Endothelial cell (in vitro differentiated cells): ENCODE measurements around the gene WDFY2. TPM values are rescaled to one million over a fixed set of nuclear protein-coding genes. Genes with fewer than 3 reads are reported as not detected.

Experiments
- DNase-seq: peaks from one replicate; pipeline ENCODE4 v3.0.0; 2021; ENCODE audit warnings: low spot score
- H3K27ac Mint-ChIP-seq: one replicate; pipeline ENCODE4 v1.8.0; 2021; ENCODE audit warnings: mixed read lengths, inconsistent platforms; ENCODE audit not compliant: unreplicated experiment
- H3K27me3 Mint-ChIP-seq: one replicate; pipeline ENCODE4 v1.8.0; 2021; ENCODE audit warnings: mild to moderate bottlenecking, moderate library complexity, mixed read lengths, inconsistent platforms; ENCODE audit not compliant: unreplicated experiment
- H3K36me3 Mint-ChIP-seq: one replicate; pipeline ENCODE4 v1.8.0; 2021; ENCODE audit warnings: mild to moderate bottlenecking, low read depth, mixed read lengths, inconsistent platforms; ENCODE audit not compliant: unreplicated experiment
- H3K4me1 Mint-ChIP-seq: one replicate; pipeline ENCODE4 v1.8.0; 2021; ENCODE audit warnings: mild to moderate bottlenecking, mixed read lengths, inconsistent platforms; ENCODE audit not compliant: unreplicated experiment
- H3K4me3 Mint-ChIP-seq: one replicate; pipeline ENCODE4 v1.8.0; 2021; ENCODE audit warnings: mild to moderate bottlenecking, mixed read lengths, inconsistent platforms; ENCODE audit not compliant: unreplicated experiment
- H3K9me3 Mint-ChIP-seq: one replicate; pipeline ENCODE4 v1.8.0; 2021; ENCODE audit warnings: mixed read lengths, inconsistent platforms; ENCODE audit not compliant: unreplicated experiment
- total RNA-seq: library from RNA; stranded (reverse); fragmentation: NEBNext Ultra II Directional; extraction: Animal tissue kit (Norgen Biotek cat#: 25700); gene quantifications from one replicate; pipeline ENCODE4 v1.2.1, GENCODE V29; 2021; ENCODE audit not compliant: unreplicated experiment
- TF ChIP-seq, protein P1 (sequence below): fragments of 200-600 bp; sonication (generic); IDR thresholded peaks from one replicate; pipeline ENCODE4 v1.5.0; 2021; ENCODE audit warnings: antibody characterized with exemption; ENCODE audit not compliant: unreplicated experiment

The WDFY2 gene
- total RNA-seq, 1 donor from 2014 or later, result 22.7 TPM

DNA sequence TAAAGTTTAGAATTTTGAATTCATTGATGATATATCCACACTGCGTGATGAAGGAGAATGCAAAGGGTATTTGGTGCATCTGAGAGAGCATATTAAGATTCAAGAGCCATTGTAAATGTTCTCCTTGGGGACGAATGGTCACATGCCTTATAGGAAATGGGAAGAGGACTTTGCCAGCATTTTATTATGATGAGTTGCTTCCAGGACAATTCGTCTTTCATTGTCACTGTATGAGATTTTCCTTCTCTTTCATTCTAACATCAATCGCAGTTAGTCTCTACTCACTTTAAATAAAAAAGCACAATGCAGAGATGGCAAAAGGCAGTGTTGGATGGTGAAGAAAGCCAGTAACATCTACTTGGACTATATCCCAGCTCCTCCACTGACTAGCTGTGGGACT lies 21.4 kb downstream of the WDFY2 start:
- TF ChIP-seq, protein P1, sequence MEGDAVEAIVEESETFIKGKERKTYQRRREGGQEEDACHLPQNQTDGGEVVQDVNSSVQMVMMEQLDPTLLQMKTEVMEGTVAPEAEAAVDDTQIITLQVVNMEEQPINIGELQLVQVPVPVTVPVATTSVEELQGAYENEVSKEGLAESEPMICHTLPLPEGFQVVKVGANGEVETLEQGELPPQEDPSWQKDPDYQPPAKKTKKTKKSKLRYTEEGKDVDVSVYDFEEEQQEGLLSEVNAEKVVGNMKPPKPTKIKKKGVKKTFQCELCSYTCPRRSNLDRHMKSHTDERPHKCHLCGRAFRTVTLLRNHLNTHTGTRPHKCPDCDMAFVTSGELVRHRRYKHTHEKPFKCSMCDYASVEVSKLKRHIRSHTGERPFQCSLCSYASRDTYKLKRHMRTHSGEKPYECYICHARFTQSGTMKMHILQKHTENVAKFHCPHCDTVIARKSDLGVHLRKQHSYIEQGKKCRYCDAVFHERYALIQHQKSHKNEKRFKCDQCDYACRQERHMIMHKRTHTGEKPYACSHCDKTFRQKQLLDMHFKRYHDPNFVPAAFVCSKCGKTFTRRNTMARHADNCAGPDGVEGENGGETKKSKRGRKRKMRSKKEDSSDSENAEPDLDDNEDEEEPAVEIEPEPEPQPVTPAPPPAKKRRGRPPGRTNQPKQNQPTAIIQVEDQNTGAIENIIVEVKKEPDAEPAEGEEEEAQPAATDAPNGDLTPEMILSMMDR, result no peak
- no peak overlapping the region for H3K27ac Mint-ChIP-seq

DNA sequence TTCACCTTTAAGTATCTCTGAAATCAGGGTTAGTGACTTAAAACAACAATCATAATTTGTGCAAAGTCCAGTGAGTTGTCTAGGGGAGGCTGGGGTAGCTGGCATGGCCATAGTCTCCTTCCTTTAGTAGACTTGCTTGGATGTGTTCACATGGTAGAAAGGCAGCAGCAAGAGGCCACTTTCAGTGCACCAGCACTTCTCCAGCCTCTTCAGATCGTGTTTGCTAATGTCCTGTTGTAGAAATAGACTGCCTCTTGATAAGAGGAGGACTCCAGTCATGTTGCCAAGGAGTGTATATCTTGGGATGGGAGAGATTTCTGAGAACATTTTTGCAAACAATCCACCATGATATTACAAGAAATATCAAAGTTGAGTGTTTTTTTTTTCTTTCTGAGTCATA lies 22.9 kb downstream of the WDFY2 start:
- H3K4me3 Mint-ChIP-seq, result no peak overlapping the region
- TF ChIP-seq, protein P1, result no peak
- H3K9me3 Mint-ChIP-seq, result no peaks in the 10 kb centered on the region
- H3K27ac Mint-ChIP-seq, result no peak overlapping the region
- H3K27me3 Mint-ChIP-seq, result peaks cover 1% of the 10 kb centered on the region
- H3K4me1 Mint-ChIP-seq, result peaks cover 20% of the 10 kb centered on the region
- DNase-seq, result no peak
- H3K36me3 Mint-ChIP-seq, result no peaks in the 10 kb centered on the region

More for the DNA sequence above, 21.4 kb downstream of the WDFY2 start:
- Mint-ChIP-seq H3K27me3 (peaks cover 1% of the 10 kb centered on the region), H3K4me1 (peaks cover 14% of the 10 kb centered on the region), H3K9me3 (no peaks in the 10 kb centered on the region), H3K4me3 (no peak overlapping the region), H3K36me3 (no peaks in the 10 kb centered on the region)
- DNase-seq, result no peak

DNA sequence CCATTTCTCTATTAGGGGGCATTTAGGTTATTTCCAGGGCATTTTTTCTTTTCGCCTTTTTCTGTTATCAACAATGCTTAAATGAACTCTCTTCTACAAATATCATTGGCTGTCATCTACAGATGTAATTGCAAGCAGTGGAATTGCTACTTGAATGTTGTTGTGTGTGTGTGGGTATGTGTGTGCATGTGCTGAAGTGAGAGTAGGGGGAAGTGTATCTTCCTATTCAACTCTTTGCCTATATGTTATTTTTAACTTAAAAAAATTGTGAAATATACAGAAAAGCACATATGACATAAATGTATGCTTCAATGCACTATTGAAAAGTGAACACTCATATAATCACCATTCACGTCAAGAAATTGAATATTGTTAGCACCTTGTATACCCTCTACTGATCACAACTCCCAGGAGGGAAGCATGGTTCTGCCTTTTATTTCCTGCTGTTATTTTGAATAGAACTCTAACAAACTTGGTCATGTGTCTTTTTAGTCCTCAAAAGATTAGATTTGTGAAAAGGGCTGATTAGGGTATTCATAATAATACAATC lies 24.7 kb downstream of the WDFY2 start:
- Mint-ChIP-seq H3K4me3 (no peak overlapping the region), H3K27ac (no peak overlapping the region), H3K36me3 (peaks cover 4% of the 10 kb centered on the region), H3K9me3 (no peaks in the 10 kb centered on the region), H3K4me1 (peaks cover 32% of the 10 kb centered on the region), H3K27me3 (peaks cover 5% of the 10 kb centered on the region)
- TF ChIP-seq, protein P1, result no peak
- DNase-seq, result no peak

DNA sequence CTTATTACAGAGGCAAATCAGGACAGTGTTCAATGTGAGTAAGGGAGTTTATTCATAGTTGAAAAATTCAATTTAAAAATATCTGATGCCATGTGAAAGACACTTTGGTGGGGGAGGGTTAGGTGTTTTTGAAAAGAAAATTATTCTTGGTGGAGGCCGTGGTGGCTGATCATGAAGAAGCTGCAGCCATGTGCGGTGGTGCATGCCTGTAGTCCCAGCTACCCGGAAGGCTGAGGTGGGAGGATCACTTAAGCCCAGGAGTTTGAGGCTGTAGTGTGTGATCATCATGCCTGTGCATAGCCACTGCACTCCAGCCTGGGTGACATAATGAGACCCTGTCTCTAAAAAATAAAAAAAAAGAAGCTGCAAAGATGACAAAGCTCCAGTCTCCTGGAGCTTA lies 28.6 kb downstream of the WDFY2 start:
- H3K9me3 Mint-ChIP-seq, result no peaks in the 10 kb centered on the region
- peak overlapping the region; percentile 83 for H3K27ac Mint-ChIP-seq
- DNase-seq, result no peak
- peaks cover 6% of the 10 kb centered on the region for H3K27me3 Mint-ChIP-seq
- peaks cover 37% of the 10 kb centered on the region for H3K4me1 Mint-ChIP-seq
- H3K4me3 Mint-ChIP-seq, result no peak overlapping the region
- TF ChIP-seq, protein P1, result no peak
- peaks cover 4% of the 10 kb centered on the region for H3K36me3 Mint-ChIP-seq

- no peak overlapping the region for H3K27ac Mint-ChIP-seq
- peak overlapping the region; percentile 35 for H3K4me3 Mint-ChIP-seq
- H3K27me3 Mint-ChIP-seq, result peaks cover 6% of the 10 kb centered on the region
- H3K36me3 Mint-ChIP-seq, result peaks cover 4% of the 10 kb centered on the region
- TF ChIP-seq, protein P1, result no peak
- peaks cover 40% of the 10 kb centered on the region for H3K4me1 Mint-ChIP-seq
- H3K9me3 Mint-ChIP-seq, result no peaks in the 10 kb centered on the region
- no peak for DNase-seq
These were observed 29.3 kb downstream of the WDFY2 start for GRCh38 chr13:51613535-51613934.
